ENCODE measurements around the gene IL23R. TPM values are rescaled to one million over a fixed set of nuclear protein-coding genes. Genes with fewer than 3 reads are reported as not detected.

Gene IL23R
- total RNA-seq, 1 experiment from 2014 or later, result not detected

DNA sequence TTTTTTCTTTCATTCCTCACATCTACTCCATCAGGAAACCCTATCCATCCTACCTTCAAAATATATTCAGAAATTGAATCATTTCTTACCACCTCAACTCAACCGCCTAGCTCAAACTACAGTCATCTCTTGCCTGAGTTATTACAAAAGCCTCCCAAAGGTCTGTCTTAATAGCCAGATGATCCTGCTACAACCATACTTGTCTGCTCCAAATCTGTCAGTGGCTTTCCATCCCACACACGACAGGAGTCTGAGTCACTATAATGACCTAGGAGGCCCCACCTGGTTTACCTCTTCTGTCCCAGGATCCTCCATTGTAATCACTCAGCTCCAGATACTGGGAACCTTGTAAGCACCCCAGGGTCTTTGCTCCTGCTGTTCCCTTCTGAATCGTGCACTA, 104.3 kb downstream of the IL23R start:
- intact Hi-C loops (cut with micrococcal nuclease), result no loop called here
- RAD21 ChIA-PET (ENCODE audit: low non-redundant PET in 1 of 2, low total read pairs in 2 of 2, uncharacterized antibody in 2 of 2, unreplicated experiment in 2 of 2), result no interaction called here
- no peak for DNase-seq (ENCODE audit: low read depth, low spot score)

More for the DNA sequence above, 104.3 kb downstream of the IL23R start:
- TF ChIP-seq ZFX (IDR thresholded peaks at IDR 0.05) (no peak), CBX3 (IDR thresholded peaks at IDR 0.05; ENCODE audit: low read depth) (no peak), ZNF274 (IDR thresholded peaks at IDR 0.05; ENCODE audit: low read depth, low read length) (no peak), JUND (IDR thresholded peaks at IDR 0.05) (no peak), FOSL1 (IDR thresholded peaks at IDR 0.05; ENCODE audit: low read depth) (no peak), EZH2 (IDR thresholded peaks at IDR 0.05) (no peak)
- TF ChIP-seq, protein P1, sequence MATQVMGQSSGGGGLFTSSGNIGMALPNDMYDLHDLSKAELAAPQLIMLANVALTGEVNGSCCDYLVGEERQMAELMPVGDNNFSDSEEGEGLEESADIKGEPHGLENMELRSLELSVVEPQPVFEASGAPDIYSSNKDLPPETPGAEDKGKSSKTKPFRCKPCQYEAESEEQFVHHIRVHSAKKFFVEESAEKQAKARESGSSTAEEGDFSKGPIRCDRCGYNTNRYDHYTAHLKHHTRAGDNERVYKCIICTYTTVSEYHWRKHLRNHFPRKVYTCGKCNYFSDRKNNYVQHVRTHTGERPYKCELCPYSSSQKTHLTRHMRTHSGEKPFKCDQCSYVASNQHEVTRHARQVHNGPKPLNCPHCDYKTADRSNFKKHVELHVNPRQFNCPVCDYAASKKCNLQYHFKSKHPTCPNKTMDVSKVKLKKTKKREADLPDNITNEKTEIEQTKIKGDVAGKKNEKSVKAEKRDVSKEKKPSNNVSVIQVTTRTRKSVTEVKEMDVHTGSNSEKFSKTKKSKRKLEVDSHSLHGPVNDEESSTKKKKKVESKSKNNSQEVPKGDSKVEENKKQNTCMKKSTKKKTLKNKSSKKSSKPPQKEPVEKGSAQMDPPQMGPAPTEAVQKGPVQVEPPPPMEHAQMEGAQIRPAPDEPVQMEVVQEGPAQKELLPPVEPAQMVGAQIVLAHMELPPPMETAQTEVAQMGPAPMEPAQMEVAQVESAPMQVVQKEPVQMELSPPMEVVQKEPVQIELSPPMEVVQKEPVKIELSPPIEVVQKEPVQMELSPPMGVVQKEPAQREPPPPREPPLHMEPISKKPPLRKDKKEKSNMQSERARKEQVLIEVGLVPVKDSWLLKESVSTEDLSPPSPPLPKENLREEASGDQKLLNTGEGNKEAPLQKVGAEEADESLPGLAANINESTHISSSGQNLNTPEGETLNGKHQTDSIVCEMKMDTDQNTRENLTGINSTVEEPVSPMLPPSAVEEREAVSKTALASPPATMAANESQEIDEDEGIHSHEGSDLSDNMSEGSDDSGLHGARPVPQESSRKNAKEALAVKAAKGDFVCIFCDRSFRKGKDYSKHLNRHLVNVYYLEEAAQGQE (IDR thresholded peaks at IDR 0.05; ENCODE audit: low read depth), result no peak
- TF ChIP-seq, protein P2, sequence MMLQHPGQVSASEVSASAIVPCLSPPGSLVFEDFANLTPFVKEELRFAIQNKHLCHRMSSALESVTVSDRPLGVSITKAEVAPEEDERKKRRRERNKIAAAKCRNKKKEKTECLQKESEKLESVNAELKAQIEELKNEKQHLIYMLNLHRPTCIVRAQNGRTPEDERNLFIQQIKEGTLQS (IDR thresholded peaks at IDR 0.05), result no peak
- TF ChIP-seq, protein P3, sequence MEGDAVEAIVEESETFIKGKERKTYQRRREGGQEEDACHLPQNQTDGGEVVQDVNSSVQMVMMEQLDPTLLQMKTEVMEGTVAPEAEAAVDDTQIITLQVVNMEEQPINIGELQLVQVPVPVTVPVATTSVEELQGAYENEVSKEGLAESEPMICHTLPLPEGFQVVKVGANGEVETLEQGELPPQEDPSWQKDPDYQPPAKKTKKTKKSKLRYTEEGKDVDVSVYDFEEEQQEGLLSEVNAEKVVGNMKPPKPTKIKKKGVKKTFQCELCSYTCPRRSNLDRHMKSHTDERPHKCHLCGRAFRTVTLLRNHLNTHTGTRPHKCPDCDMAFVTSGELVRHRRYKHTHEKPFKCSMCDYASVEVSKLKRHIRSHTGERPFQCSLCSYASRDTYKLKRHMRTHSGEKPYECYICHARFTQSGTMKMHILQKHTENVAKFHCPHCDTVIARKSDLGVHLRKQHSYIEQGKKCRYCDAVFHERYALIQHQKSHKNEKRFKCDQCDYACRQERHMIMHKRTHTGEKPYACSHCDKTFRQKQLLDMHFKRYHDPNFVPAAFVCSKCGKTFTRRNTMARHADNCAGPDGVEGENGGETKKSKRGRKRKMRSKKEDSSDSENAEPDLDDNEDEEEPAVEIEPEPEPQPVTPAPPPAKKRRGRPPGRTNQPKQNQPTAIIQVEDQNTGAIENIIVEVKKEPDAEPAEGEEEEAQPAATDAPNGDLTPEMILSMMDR (IDR thresholded peaks at IDR 0.05 in 2 of 3, conservative IDR thresholded peaks at IDR 0.05 in 1 of 3; ENCODE audit: borderline replicate concordance in 1 of 3, insufficient read depth in 1 of 3, low read depth in 2 of 3, low read length in 2 of 3), result no peak
- no peaks in the 10 kb centered on the region for H4K20me1 ChIP-seq (ENCODE audit: insufficient read depth)
- H3K9me2 ChIP-seq (ENCODE audit: insufficient read depth), result no peaks in the 10 kb centered on the region
- H3K79me2 ChIP-seq (ENCODE audit: insufficient read depth, low read length), result no peaks in the 10 kb centered on the region
- no peak overlapping the region for H3K27ac ChIP-seq (ENCODE audit: low read depth, low read length)
- no peak overlapping the region for H3K4me2 ChIP-seq (ENCODE audit: low read length)
- ChIA-PET POLR2A (no interaction called here), CTCF (no interaction called here)
- no peaks in the 10 kb centered on the region for H3K36me3 ChIP-seq (ENCODE audit: control insufficient read depth in 1 of 2, insufficient read depth in 2 of 2, low read length in 2 of 2)
- no peaks in the 10 kb centered on the region for H3K27me3 ChIP-seq (ENCODE audit: insufficient read depth, low read length)
- H2AFZ ChIP-seq (ENCODE audit: low read depth, low read length, poor library complexity, severe bottlenecking), result no peak overlapping the region
- no peak overlapping the region for H3K4me3 ChIP-seq (replicated peaks in 1 of 2; ENCODE audit: low read depth in 1 of 2, low read length in 2 of 2)
- no peaks in the 10 kb centered on the region for H3K4me1 ChIP-seq (ENCODE audit: control insufficient read depth in 1 of 2, insufficient read depth in 2 of 2, low read length in 2 of 2)
- no peak for ATAC-seq
- no peaks in the 10 kb centered on the region for H3K9me3 ChIP-seq (ENCODE audit: control insufficient read depth in 1 of 2, insufficient read depth in 1 of 2, low read depth in 1 of 2, low read length in 2 of 2)
- no TSS peak for BruUV-seq (replicated peaks)
- no peak overlapping the region for H3K9ac ChIP-seq (ENCODE audit: low read length)

All from HCT116 (cell line).